HFFc6 (cell line): ENCODE data around the gene MAML1. TPM values are rescaled to one million over a fixed set of nuclear protein-coding genes. Genes with fewer than 3 reads are reported as not detected.

Experiments used
- DNase-seq: peaks from one replicate; pipeline ENCODE4 v3.0.0-alpha.2; 2018
- H3K27ac Mint-ChIP-seq: 2 replicates; pipeline ENCODE4 v1.8.0; 2020; ENCODE audit warnings: mild to moderate bottlenecking, mixed read lengths
- H3K27me3 Mint-ChIP-seq: 2 replicates; pipeline ENCODE4 v1.8.0; 2021; ENCODE audit warnings: mild to moderate bottlenecking, moderate library complexity, mixed read lengths; ENCODE audit not compliant: insufficient read depth
- H3K36me3 Mint-ChIP-seq: 2 replicates; pipeline ENCODE4 v1.8.0; 2021; ENCODE audit warnings: low read depth, mixed read lengths
- H3K4me1 Mint-ChIP-seq: 2 replicates; pipeline ENCODE4 v1.8.0; 2020; ENCODE audit warnings: low read depth, mixed read lengths
- H3K4me3 Mint-ChIP-seq: 2 replicates; pipeline ENCODE4 v1.8.0; 2020; ENCODE audit warnings: mild to moderate bottlenecking, moderate library complexity, mixed read lengths
- H3K9me3 Mint-ChIP-seq: 2 replicates; pipeline ENCODE4 v1.8.0; 2020; ENCODE audit warnings: mild to moderate bottlenecking, mixed read lengths
- CTCF ChIP-seq: fragments of 200-600 bp; sonication (generic); IDR thresholded peaks from 2 replicates; pipeline ENCODE4 v1.5.0; 2021; ENCODE audit warnings: antibody characterized with exemption, mild to moderate bottlenecking
- total RNA-seq, 6 experiments: library from RNA; stranded (reverse); fragmentation: NEBNext Ultra II Directional; extraction: Animal tissue kit (Norgen Biotek cat#: 25700); gene quantifications; 2 replicates in 1 of 6; 3 replicates in 5 of 6; pipeline ENCODE4 v1.2.3, GENCODE V29; 2021

Gene MAML1
- total RNA-seq, 6 experiments from 2014 or later, result 14.9 to 17.7 (median 16.5) TPM

GRCh38 chr5:179819296-179820126, 86.9 kb downstream of the MAML1 start:
- TF ChIP-seq CTCF, result no peak
- H3K27me3 Mint-ChIP-seq, result peaks cover 6% of the 10 kb centered on the region; the same call in 1 of the 2 replicates
- peaks cover 40% of the 10 kb centered on the region for H3K4me1 Mint-ChIP-seq
- DNase-seq, result peak; percentile 51
- no peaks in the 10 kb centered on the region; the same call in 1 of the 2 replicates for H3K9me3 Mint-ChIP-seq
- H3K27ac Mint-ChIP-seq, result peak overlapping the region; percentile 90
- peaks cover 8% of the 10 kb centered on the region for H3K36me3 Mint-ChIP-seq
- peak overlapping the region; percentile 72 for H3K4me3 Mint-ChIP-seq

GRCh38 chr5:179820127-179820482, 87.5 kb downstream of the MAML1 start:
- no peaks in the 10 kb centered on the region; the same call in 1 of the 2 replicates for H3K9me3 Mint-ChIP-seq
- DNase-seq, result no peak
- TF ChIP-seq CTCF, result no peak
- peaks cover 44% of the 10 kb centered on the region for H3K4me1 Mint-ChIP-seq
- H3K27ac Mint-ChIP-seq, result peak overlapping the region; percentile 90
- H3K27me3 Mint-ChIP-seq, result peaks cover 5% of the 10 kb centered on the region; the same call in 1 of the 2 replicates
- peaks cover 14% of the 10 kb centered on the region for H3K36me3 Mint-ChIP-seq
- H3K4me3 Mint-ChIP-seq, result peak overlapping the region; percentile 72

- Mint-ChIP-seq H3K27me3 (peaks cover 5% of the 10 kb centered on the region; the same call in 1 of the 2 replicates), H3K4me3 (peak within 1 kb of the TSS; percentile 92), H3K9me3 (no peaks in the 10 kb centered on the region; the same call in 1 of the 2 replicates), H3K27ac (peak within 1 kb of the TSS; percentile 91), H3K36me3 (peaks cover 19% of the 10 kb centered on the region), H3K4me1 (peaks cover 44% of the 10 kb centered on the region)
- peak; percentile 57 for DNase-seq
- TF ChIP-seq CTCF, result peak; percentile 47; the same call in 1 of the 2 replicates
These were observed 88.1 kb downstream of the MAML1 start, which contains the start of gene SQSTM1 for GRCh38 chr5:179820483-179821297. SQSTM1 (plus strand) TSS chr5:179820905; CDS start chr5:179820937, 32 bp downstream.

- peaks cover 44% of the 10 kb centered on the region for H3K4me1 Mint-ChIP-seq
- H3K27ac Mint-ChIP-seq, result peak overlapping the region; percentile 91
- peak overlapping the region; percentile 92 for H3K4me3 Mint-ChIP-seq
- peak; percentile 42; the same call in 1 of the 2 replicates for TF ChIP-seq CTCF
- no peaks in the 10 kb centered on the region; the same call in 1 of the 2 replicates for H3K9me3 Mint-ChIP-seq
- H3K36me3 Mint-ChIP-seq, result peaks cover 25% of the 10 kb centered on the region
- peaks cover 5% of the 10 kb centered on the region; the same call in 1 of the 2 replicates for H3K27me3 Mint-ChIP-seq
- DNase-seq, result peak; percentile 92
These were observed 88.9 kb downstream of the MAML1 start for GRCh38 chr5:179821298-179822058.

- peaks cover 50% of the 10 kb centered on the region for H3K4me1 Mint-ChIP-seq
- peaks cover 30% of the 10 kb centered on the region for H3K36me3 Mint-ChIP-seq
These were observed 89.4 kb downstream of the MAML1 start for GRCh38 chr5:179822059-179822432.

More at GRCh38 chr5:179822059-179822432, 89.4 kb downstream of the MAML1 start:
- Mint-ChIP-seq H3K27me3 (peaks cover 5% of the 10 kb centered on the region; the same call in 1 of the 2 replicates), H3K9me3 (no peaks in the 10 kb centered on the region; the same call in 1 of the 2 replicates), H3K27ac (peak overlapping the region; percentile 91), H3K4me3 (peak overlapping the region; percentile 92)
- no peak for DNase-seq
- TF ChIP-seq CTCF, result no peak
